IPS-18a (cell line): Measurements from ENCODE around the gene BRSK2.

ENCODE experiments used
- H3K27ac ChIP-seq: one replicate; pipeline ENCODE4 v1.5.1; 2013; ENCODE audit warnings: low read length
- H3K27me3 ChIP-seq: one replicate; pipeline ENCODE4 v1.6.1; 2013; ENCODE audit warnings: mild to moderate bottlenecking, low read length; ENCODE audit not compliant: control insufficient read depth, insufficient read depth
- H3K36me3 ChIP-seq: one replicate; pipeline ENCODE4 v1.6.1; 2013; ENCODE audit warnings: low read depth, low read length; ENCODE audit not compliant: control insufficient read depth
- H3K4me1 ChIP-seq: one replicate; pipeline ENCODE4 v1.6.1; 2013; ENCODE audit warnings: low read depth, low read length; ENCODE audit not compliant: control insufficient read depth
- H3K4me3 ChIP-seq: one replicate; pipeline ENCODE4 v1.5.1; 2013; ENCODE audit warnings: low read length
- H3K9ac ChIP-seq: one replicate; pipeline ENCODE4 v1.6.1; 2013; ENCODE audit warnings: mild to moderate bottlenecking, low read length, moderate library complexity
- H3K9me3 ChIP-seq: one replicate; pipeline ENCODE4 v1.6.1; 2013; ENCODE audit warnings: low read depth, low read length; ENCODE audit not compliant: control insufficient read depth

BRSK2 gene

GRCh38 chr11:1454576-1454975 lies 64.8 kb downstream of the BRSK2 start:
- Histone ChIP-seq H3K4me1 (peaks cover 6% of the 10 kb centered on the region), H3K9me3 (no peaks in the 10 kb centered on the region), H3K9ac (no peak overlapping the region), H3K36me3 (peaks cover 4% of the 10 kb centered on the region), H3K27ac (no peak overlapping the region), H3K27me3 (no peaks in the 10 kb centered on the region), H3K4me3 (no peak overlapping the region)

GRCh38 chr11:1455032-1455762 lies 65.5 kb downstream of the BRSK2 start:
- no peaks in the 10 kb centered on the region for H3K27me3 ChIP-seq
- no peak overlapping the region for H3K4me3 ChIP-seq
- peaks cover 4% of the 10 kb centered on the region for H3K36me3 ChIP-seq
- H3K4me1 ChIP-seq, result peaks cover 6% of the 10 kb centered on the region
- no peak overlapping the region for H3K27ac ChIP-seq
- no peaks in the 10 kb centered on the region for H3K9me3 ChIP-seq
- H3K9ac ChIP-seq, result no peak overlapping the region

GRCh38 chr11:1455763-1456060 lies 66.0 kb downstream of the BRSK2 start:
- H3K27me3 ChIP-seq, result no peaks in the 10 kb centered on the region
- H3K36me3 ChIP-seq, result peaks cover 4% of the 10 kb centered on the region
- no peaks in the 10 kb centered on the region for H3K9me3 ChIP-seq
- no peak overlapping the region for H3K27ac ChIP-seq
- H3K4me1 ChIP-seq, result peaks cover 6% of the 10 kb centered on the region
- no peak overlapping the region for H3K4me3 ChIP-seq
- H3K9ac ChIP-seq, result no peak overlapping the region

DNA sequence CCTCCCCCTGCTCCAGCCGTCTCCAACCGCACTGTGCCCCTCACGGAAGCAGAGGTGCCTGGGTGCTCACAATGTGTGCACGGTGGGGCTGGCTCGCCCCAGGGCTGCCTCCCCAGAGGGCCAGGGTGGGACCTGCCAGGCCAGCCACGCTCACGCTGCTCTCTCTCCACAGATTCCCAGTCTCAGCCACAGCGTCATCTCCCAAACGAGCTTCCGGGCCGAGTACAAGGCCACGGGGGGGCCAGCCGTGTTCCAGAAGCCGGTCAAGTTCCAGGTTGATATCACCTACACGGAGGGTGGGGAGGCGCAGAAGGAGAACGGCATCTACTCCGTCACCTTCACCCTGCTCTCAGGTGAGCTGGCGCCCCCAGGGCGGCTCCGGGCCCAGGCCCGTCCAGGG lies 66.4 kb downstream of the BRSK2 start:
- Histone ChIP-seq H3K4me1 (peaks cover 6% of the 10 kb centered on the region), H3K27ac (no peak overlapping the region), H3K4me3 (no peak overlapping the region), H3K9ac (no peak overlapping the region), H3K27me3 (no peaks in the 10 kb centered on the region), H3K9me3 (no peaks in the 10 kb centered on the region), H3K36me3 (peaks cover 4% of the 10 kb centered on the region)

GRCh38 chr11:1456596-1457325 lies 67.0 kb downstream of the BRSK2 start:
- Histone ChIP-seq H3K9ac (no peak overlapping the region), H3K4me1 (peaks cover 6% of the 10 kb centered on the region), H3K27me3 (no peaks in the 10 kb centered on the region), H3K27ac (no peak overlapping the region), H3K9me3 (no peaks in the 10 kb centered on the region), H3K36me3 (peaks cover 2% of the 10 kb centered on the region), H3K4me3 (no peak overlapping the region)

DNA sequence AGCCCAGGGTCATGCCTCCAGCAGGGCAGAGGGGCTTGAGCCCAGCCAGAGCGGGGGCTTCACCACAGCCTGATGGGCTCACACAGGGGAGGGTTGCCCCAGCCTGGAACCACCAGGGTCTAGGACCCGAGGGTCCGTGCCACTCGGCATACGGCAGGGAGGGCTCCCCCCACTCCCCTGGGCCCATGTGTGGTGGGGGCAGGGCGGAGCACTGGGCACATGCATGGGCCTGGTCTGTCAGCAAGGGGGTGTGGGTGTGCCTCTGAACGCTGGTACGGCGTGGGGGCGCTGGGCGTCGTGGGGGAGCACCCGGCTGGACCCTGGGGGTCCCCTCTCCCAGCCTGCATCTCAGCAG lies 67.6 kb downstream of the BRSK2 start:
- Histone ChIP-seq H3K4me1 (peaks cover 6% of the 10 kb centered on the region), H3K4me3 (no peak overlapping the region), H3K9me3 (no peaks in the 10 kb centered on the region), H3K27ac (no peak overlapping the region), H3K36me3 (no peaks in the 10 kb centered on the region), H3K27me3 (no peaks in the 10 kb centered on the region), H3K9ac (no peak overlapping the region)

GRCh38 chr11:1457856-1458255 lies 68.1 kb downstream of the BRSK2 start:
- Histone ChIP-seq H3K4me3 (no peak overlapping the region), H3K9ac (no peak overlapping the region), H3K27me3 (no peaks in the 10 kb centered on the region), H3K9me3 (no peaks in the 10 kb centered on the region), H3K36me3 (no peaks in the 10 kb centered on the region), H3K27ac (no peak overlapping the region), H3K4me1 (peaks cover 6% of the 10 kb centered on the region)

GRCh38 chr11:1458340-1459218 lies 68.8 kb downstream of the BRSK2 start:
- no peak overlapping the region for H3K4me3 ChIP-seq
- H3K9ac ChIP-seq, result no peak overlapping the region
- H3K4me1 ChIP-seq, result peaks cover 6% of the 10 kb centered on the region
- no peaks in the 10 kb centered on the region for H3K9me3 ChIP-seq
- no peak overlapping the region for H3K27ac ChIP-seq
- H3K27me3 ChIP-seq, result no peaks in the 10 kb centered on the region
- no peaks in the 10 kb centered on the region for H3K36me3 ChIP-seq

DNA sequence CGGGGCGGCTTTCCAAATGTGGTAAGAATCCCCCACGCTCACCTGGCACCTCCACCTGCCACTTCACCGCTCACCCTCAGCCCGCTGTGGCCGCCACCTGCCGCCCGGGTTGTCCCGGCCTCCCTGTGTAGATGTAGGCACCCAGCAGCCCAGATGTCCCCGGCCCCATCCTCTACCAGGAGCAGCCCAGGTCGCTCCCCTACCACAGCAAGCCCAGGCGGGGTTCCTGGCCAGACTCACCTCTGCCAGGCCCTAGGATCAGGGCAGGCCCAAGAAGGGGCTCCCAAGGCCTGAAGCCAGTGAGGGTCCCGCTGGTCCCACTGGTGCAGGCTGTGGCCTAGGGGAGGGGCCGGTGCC lies 69.5 kb downstream of the BRSK2 start:
- Histone ChIP-seq H3K27ac (no peak overlapping the region), H3K4me1 (peaks cover 6% of the 10 kb centered on the region), H3K9ac (no peak overlapping the region), H3K4me3 (no peak overlapping the region), H3K27me3 (no peaks in the 10 kb centered on the region), H3K9me3 (no peaks in the 10 kb centered on the region), H3K36me3 (no peaks in the 10 kb centered on the region)

GRCh38 chr11:1459764-1460395 lies 70.1 kb downstream of the BRSK2 start:
- Histone ChIP-seq H3K27me3 (no peaks in the 10 kb centered on the region), H3K9me3 (no peaks in the 10 kb centered on the region), H3K4me1 (peaks cover 6% of the 10 kb centered on the region), H3K4me3 (no peak overlapping the region), H3K36me3 (no peaks in the 10 kb centered on the region), H3K27ac (no peak overlapping the region), H3K9ac (no peak overlapping the region)

DNA sequence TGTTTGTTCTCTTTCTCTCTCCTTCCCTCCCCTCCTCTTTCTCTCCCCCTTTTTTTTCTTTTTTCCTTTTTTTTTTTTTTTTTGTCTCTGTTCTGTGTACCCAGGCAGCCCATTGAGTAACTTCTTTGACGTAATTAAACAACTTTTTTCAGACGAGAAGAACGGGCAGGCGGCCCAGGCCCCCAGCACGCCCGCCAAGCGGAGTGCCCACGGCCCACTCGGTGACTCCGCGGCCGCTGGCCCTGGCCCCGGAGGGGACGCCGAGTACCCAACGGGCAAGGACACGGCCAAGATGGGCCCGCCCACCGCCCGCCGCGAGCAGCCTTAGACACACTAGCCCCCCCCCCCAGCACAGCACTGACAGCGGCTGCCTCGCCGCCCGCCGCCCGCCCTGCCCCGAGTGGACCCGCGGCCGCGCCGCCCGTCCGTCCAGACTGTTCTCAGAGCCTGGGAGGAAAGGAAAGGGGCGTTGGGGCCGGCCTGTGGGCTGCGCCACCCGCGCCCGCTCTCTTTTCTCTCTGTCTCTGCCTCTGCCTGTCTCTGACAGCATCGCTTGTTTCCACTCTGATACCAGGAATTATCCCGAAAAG lies 70.8 kb downstream of the BRSK2 start:
- H3K27ac ChIP-seq, result no peak overlapping the region
- H3K27me3 ChIP-seq, result no peaks in the 10 kb centered on the region
- H3K36me3 ChIP-seq, result no peaks in the 10 kb centered on the region
- H3K9me3 ChIP-seq, result no peaks in the 10 kb centered on the region
- H3K4me1 ChIP-seq, result peaks cover 6% of the 10 kb centered on the region
- H3K4me3 ChIP-seq, result no peak overlapping the region
- H3K9ac ChIP-seq, result no peak overlapping the region
